H1 (cell line): ENCODE data around the gene LAD1. TPM values are rescaled to one million over a fixed set of nuclear protein-coding genes. Genes with fewer than 3 reads are reported as not detected.

Experiments
- CTCF ChIA-PET: fragments of 300-600 bp; sonication (Branson Sonifier 250); formaldehyde crosslinking; loops from one replicate; lab custom pipeline; 2021; ENCODE audit not compliant: partially characterized antibody; lab: Charles Lee
- POLR2A ChIA-PET: fragments of 300-600 bp; sonication (Branson Sonifier 250); formaldehyde crosslinking; loops from one replicate; lab custom pipeline; 2021; ENCODE audit warnings: inconsistent platforms; ENCODE audit not compliant: partially characterized antibody; lab: Charles Lee
- DNase-seq, 2 experiments: peaks; one replicate each; pipeline versions ENCODE4 v3.0.0 to v3.0.0-alpha.2; 2010 to 2022; ENCODE audit warnings: low spot score in 2 of 2, low read depth in 1 of 2, mixed read lengths in 1 of 2
- FAIRE-seq: peaks from 2 replicates; lab custom pipeline; 2011; peaks lifted over from hg19 to GRCh38; lab: Jason Lieb, UNC
- H2AFZ ChIP-seq: 2 replicates; pipeline ENCODE4 v1.8.1; 2012; ENCODE audit warnings: low read length, inconsistent platforms
- H2AK5ac ChIP-seq: 2 replicates; pipeline ENCODE4 v1.6.1; 2013; ENCODE audit warnings: low read depth, low read length
- H2BK120ac ChIP-seq: replicated peaks from 2 replicates; pipeline ENCODE3; 2013; ENCODE audit warnings: low read depth, low read length, inconsistent platforms
- H2BK12ac ChIP-seq: 2 replicates; pipeline ENCODE4 v1.6.1; 2013; ENCODE audit warnings: low read depth, low read length
- H2BK15ac ChIP-seq: 2 replicates; pipeline ENCODE4 v1.6.1; 2013; ENCODE audit warnings: low read length
- H2BK20ac ChIP-seq: 2 replicates; pipeline ENCODE4 v1.6.1; 2013; ENCODE audit warnings: low read length
- H2BK5ac ChIP-seq: 2 replicates; pipeline ENCODE4 v1.6.1; 2013; ENCODE audit warnings: low read depth, low read length
- H3K14ac ChIP-seq: 2 replicates; pipeline ENCODE4 v1.6.1; 2013; ENCODE audit warnings: inconsistent platforms; ENCODE audit not compliant: insufficient read length
- H3K18ac ChIP-seq: 2 replicates; pipeline ENCODE4 v1.6.1; 2013; ENCODE audit warnings: low read length; ENCODE audit errors: extremely low read depth
- H3K23ac ChIP-seq: 2 replicates; pipeline ENCODE4 v1.6.1; 2013; ENCODE audit warnings: inconsistent platforms; ENCODE audit not compliant: insufficient read length
- H3K23me2 ChIP-seq: 2 replicates; pipeline ENCODE4 v1.6.1; 2013; ENCODE audit warnings: low read depth, low read length
- H3K27ac ChIP-seq: 2 replicates; pipeline ENCODE4 v1.6.1; 2011; ENCODE audit warnings: low read depth, low read length, inconsistent platforms
- H3K27me3 ChIP-seq, 4 experiments: replicated peaks in 1 of 4; 1 replicate in 1 of 4; 2 replicates in 3 of 4; pipeline versions ENCODE4 v1.6.1 to v1.8.1; 2011 to 2013; ENCODE audit warnings: low read length in 3 of 4, mild to moderate bottlenecking in 3 of 4, inconsistent platforms in 2 of 4, mixed read lengths in 2 of 4, moderate library complexity in 1 of 4; ENCODE audit not compliant: control insufficient read depth in 3 of 4, insufficient read depth in 3 of 4; ENCODE audit errors: extremely low read depth in 1 of 4
- H3K36me3 ChIP-seq, 4 experiments: 2 replicates each; pipeline versions ENCODE4 v1.6.1 to v1.8.1; 2011 to 2013; ENCODE audit warnings: mild to moderate bottlenecking in 4 of 4, low read length in 3 of 4, moderate library complexity in 2 of 4, control low read depth in 1 of 4, inconsistent platforms in 1 of 4; ENCODE audit not compliant: insufficient read depth in 4 of 4, control insufficient read depth in 2 of 4
- H3K4ac ChIP-seq: replicated peaks from 2 replicates; pipeline ENCODE3; 2013; ENCODE audit warnings: low read length, low read depth, mixed read lengths, inconsistent platforms; ENCODE audit not compliant: insufficient read length
- H3K4me1 ChIP-seq, 4 experiments: replicated peaks in 1 of 4; 1 replicate in 1 of 4; 2 replicates in 3 of 4; pipeline versions ENCODE4 v1.6.1 to v1.8.1; 2011 to 2013; ENCODE audit warnings: low read length in 3 of 4, inconsistent platforms in 2 of 4, mixed read lengths in 1 of 4; ENCODE audit not compliant: insufficient read depth in 4 of 4, control insufficient read depth in 3 of 4
- H3K4me2 ChIP-seq, 2 experiments: 2 replicates each; pipeline versions ENCODE4 v1.6.1 to v1.8.1; 2011 to 2013; ENCODE audit warnings: low read depth in 2 of 2, low read length in 2 of 2, control low read depth in 1 of 2, inconsistent platforms in 1 of 2, mild to moderate bottlenecking in 1 of 2; ENCODE audit not compliant: insufficient read depth in 1 of 2
- H3K4me3 ChIP-seq, 4 experiments: fragments of 200-600, 300-600 bp in 1 of 4; sonication (generic), shearing (Covaris generic), sonication (Bioruptor Twin) in 1 of 4; 2 replicates each; pipeline versions ENCODE4 v1.5.1 to v1.8.1; 2011 to 2016; ENCODE audit warnings: low read length in 4 of 4, low read depth in 3 of 4, control low read depth in 2 of 4, inconsistent platforms in 2 of 4, mild to moderate bottlenecking in 2 of 4, mixed read lengths in 1 of 4, moderate library complexity in 1 of 4; ENCODE audit not compliant: insufficient read depth in 2 of 4; ENCODE audit errors: extremely low read depth in 1 of 4
- H3K56ac ChIP-seq: replicated peaks from 2 replicates; pipeline ENCODE3; 2013; ENCODE audit warnings: low read depth, mild to moderate bottlenecking, mixed read lengths, low read length, inconsistent platforms; ENCODE audit not compliant: insufficient read length
- H3K79me1 ChIP-seq: 2 replicates; pipeline ENCODE4 v1.6.1; 2013; ENCODE audit warnings: low read depth, low read length, control low read depth
- H3K79me2 ChIP-seq, 2 experiments: 2 replicates each; pipeline versions ENCODE4 v1.6.1 to v1.8.1; 2012 to 2013; ENCODE audit warnings: low read length in 2 of 2, mild to moderate bottlenecking in 2 of 2, inconsistent platforms in 1 of 2; ENCODE audit not compliant: insufficient read depth in 2 of 2, control insufficient read depth in 1 of 2
- H3K9ac ChIP-seq, 4 experiments: replicated peaks in 1 of 4; 1 replicate in 1 of 4; 2 replicates in 3 of 4; pipeline versions ENCODE4 v1.6.1 to v1.8.1; 2011 to 2013; ENCODE audit warnings: low read depth in 3 of 4, low read length in 3 of 4, control low read depth in 2 of 4, mild to moderate bottlenecking in 2 of 4, moderate library complexity in 2 of 4, inconsistent platforms in 1 of 4; ENCODE audit errors: extremely low read depth in 1 of 4
- H3K9me3 ChIP-seq, 2 experiments: 2 replicates each; pipeline versions ENCODE4 v1.6.1 to v1.8.1; 2012 to 2013; ENCODE audit warnings: mild to moderate bottlenecking in 2 of 2, moderate library complexity in 2 of 2, control low read depth in 1 of 2, inconsistent platforms in 1 of 2, low read depth in 1 of 2, low read length in 1 of 2, mixed read lengths in 1 of 2; ENCODE audit not compliant: insufficient read depth in 2 of 2
- H4K20me1 ChIP-seq, 2 experiments: replicated peaks in 1 of 2; 2 replicates each; pipeline versions ENCODE3 to v1.8.1; 2011 to 2013; ENCODE audit warnings: inconsistent platforms in 2 of 2, low read length in 2 of 2, mild to moderate bottlenecking in 1 of 2; ENCODE audit not compliant: insufficient read depth in 2 of 2, control insufficient read depth in 1 of 2
- H4K5ac ChIP-seq: 2 replicates; pipeline ENCODE4 v1.6.1; 2013; ENCODE audit warnings: low read length, low read depth, mixed read lengths, inconsistent platforms; ENCODE audit not compliant: insufficient read length
- H4K8ac ChIP-seq: 2 replicates; pipeline ENCODE4 v1.8.0; 2013; ENCODE audit warnings: mild to moderate bottlenecking, moderate library complexity, low read length, inconsistent platforms; ENCODE audit not compliant: insufficient read depth; ENCODE audit errors: extremely low read depth
- H4K91ac ChIP-seq: replicated peaks from 2 replicates; pipeline ENCODE3; 2013; ENCODE audit warnings: low read length, mixed read lengths, inconsistent platforms; ENCODE audit not compliant: insufficient read length
- BACH1 ChIP-seq: IDR thresholded peaks from 2 replicates; pipeline ENCODE4 v1.6.1; 2012; ENCODE audit warnings: low read length, improper control_type of control experiment
- CHD2 ChIP-seq: IDR thresholded peaks from 2 replicates; pipeline ENCODE4 v1.6.1; 2012; ENCODE audit warnings: low read length, improper control_type of control experiment
- EP300 ChIP-seq, 2 experiments: IDR thresholded peaks; 1 replicate in 1 of 2; 2 replicates in 1 of 2; pipeline ENCODE4 v1.6.1; 2011 to 2012; ENCODE audit warnings: low read depth in 2 of 2, low read length in 2 of 2, mild to moderate bottlenecking in 2 of 2, borderline replicate concordance in 1 of 2, inconsistent platforms in 1 of 2, moderate library complexity in 1 of 2
- FOSL1 ChIP-seq: IDR thresholded peaks from 2 replicates; pipeline ENCODE4 v1.6.1; 2011; ENCODE audit warnings: mild to moderate bottlenecking, low read depth, low read length, moderate library complexity; ENCODE audit not compliant: insufficient read depth
- KDM4A ChIP-seq: IDR thresholded peaks from one replicate; pipeline ENCODE4 v1.7.1; 2012; ENCODE audit warnings: low read depth, mild to moderate bottlenecking, moderate library complexity, low read length, inconsistent platforms; ENCODE audit not compliant: severe bottlenecking
- RBBP5 ChIP-seq: IDR thresholded peaks from 2 replicates; pipeline ENCODE4 v1.7.1; 2012; ENCODE audit warnings: low read depth, mild to moderate bottlenecking, inconsistent platforms, low read length, moderate library complexity, borderline replicate concordance
- SRF ChIP-seq: IDR thresholded peaks from 2 replicates; pipeline ENCODE4 v1.6.1; 2011; ENCODE audit warnings: mild to moderate bottlenecking, low read depth, low read length, moderate library complexity
- WGBS, 2 experiments: shearing (Covaris generic) in 1 of 2; methylation state at CpG; one replicate each; pipeline versions ENCODE4 v1.1.6 to v1.1.7; 2013 to 2015; ENCODE audit warnings: low lambda C conversion rate in 2 of 2, mixed read lengths in 2 of 2, inconsistent platforms in 1 of 2, low coverage in 1 of 2, missing lambda C conversion rate in 1 of 2; ENCODE audit not compliant: insufficient replicate concordance in 2 of 2, insufficient coverage in 1 of 2, insufficient read length in 1 of 2; ENCODE audit errors: extremely low coverage in 1 of 2, missing lambda C conversion rate in 1 of 2; 5-methylcytosine and 5-hydroxymethylcytosine counted together
- polyA plus RNA-seq, 7 experiments: library from polyadenylated mRNA; depleted of rRNA in 3 of 7; stranded (reverse) in 5 of 7; unstranded in 2 of 7; fragments of >200 nt in 5 of 7; fragments of 200-250 nt in 2 of 7; gene quantifications; 1 replicate in 5 of 7; 2 replicates in 1 of 7; 4 replicates in 1 of 7; pipeline versions ENCODE4 v1.2.1 to v1.2.3, GENCODE V29; 2011 to 2013; ENCODE audit warnings: missing spikeins in 2 of 7, mixed read lengths in 2 of 7
- total RNA-seq: library from RNA; stranded (reverse); fragmentation: NEBNext Ultra II Directional; extraction: Animal tissue kit (Norgen Biotek cat#: 25700); gene quantifications from 2 replicates; pipeline ENCODE4 v1.2.1, GENCODE V29; 2021
- TF ChIP-seq, protein P1 (sequence below): IDR thresholded peaks from 2 replicates; pipeline ENCODE4 v1.6.1; 2011; ENCODE audit warnings: low read length, improper control_type of control experiment
- TF ChIP-seq, protein P2 (sequence below): IDR thresholded peaks from 2 replicates; pipeline ENCODE4 v1.6.1; 2012; ENCODE audit warnings: inconsistent platforms
- TF ChIP-seq, protein P3 (sequence below): IDR thresholded peaks from 2 replicates; pipeline ENCODE4 v1.6.1; 2012; ENCODE audit warnings: low read length, inconsistent platforms

The LAD1 gene
- total and polyA plus RNA-seq, 2 of the 8 experiments (the other 6 are each of a cell fraction or from before 2014, with no cell fraction given): 9.3 to 32.8 TPM

DNA sequence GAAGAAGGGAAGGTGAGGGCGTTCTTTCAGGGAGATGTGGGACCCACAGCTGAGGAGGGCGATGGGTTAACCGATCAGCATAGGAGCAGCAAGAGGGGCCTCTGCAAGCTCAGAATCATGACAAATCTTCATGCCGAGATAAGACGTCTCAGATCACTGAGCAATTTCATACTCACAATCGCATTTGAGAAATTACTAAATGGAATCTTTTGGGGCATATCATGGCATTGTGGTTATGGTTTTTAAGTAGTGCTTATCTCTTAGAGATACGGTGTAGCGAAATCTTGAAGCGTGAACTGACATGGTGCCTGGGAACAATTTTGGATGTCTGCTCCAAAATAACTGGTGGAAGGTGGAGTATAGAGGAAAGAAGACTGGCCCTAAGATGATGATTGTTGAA is 27.8 kb downstream of the LAD1 start:
- Histone ChIP-seq H3K27ac (no peak overlapping the region), H3K4me1 (peaks cover 9 to 23% (median 19%) of the 10 kb centered on the region in 4 experiments), H3K36me3 (no peaks in the 10 kb centered on the region), H4K20me1 (no peaks in the 10 kb centered on the region), H2BK12ac (no peak overlapping the region), H3K23ac (no peak overlapping the region), H2BK20ac (no peak overlapping the region), H3K9ac (no peak overlapping the region), H2BK15ac (no peak overlapping the region), H3K23me2 (0 out of 2 replicates have a peak, but pooled peaks cover 2% of the 10 kb centered on the region), H3K27me3 (no peaks in the 10 kb centered on the region), H4K91ac (no peak overlapping the region), H3K14ac (no peak overlapping the region), H2BK5ac (no peak overlapping the region), H3K18ac (no peak overlapping the region), H3K4me3 (no peak overlapping the region), H3K4ac (no peak overlapping the region), H3K4me2 (no peak overlapping the region), H2AK5ac (no peak overlapping the region), H3K56ac (no peak overlapping the region), H2AFZ (no peak overlapping the region), H3K79me2 (no peaks in the 10 kb centered on the region), H4K5ac (no peak overlapping the region), H3K79me1 (no peaks in the 10 kb centered on the region; the same call in 1 of the 2 replicates), H4K8ac (no peak overlapping the region), H3K9me3 (no peaks in the 10 kb centered on the region), H2BK120ac (no peak overlapping the region)
- CTCF ChIA-PET: interaction anchor here (0.6 to 17.6 kb wide), 9 partner anchors 10 to 141 kb away, joined by 3 to 371 read pairs (median 6); partner anchors contain the start of gene LAD1
- FAIRE-seq (no peak), DNase-seq (no peak)
- POLR2A ChIA-PET: interaction anchor here (0.9 to 6.5 kb wide), 4 partner anchors 10 to 17 kb away, joined by 3 to 49 read pairs (median 5); no protein-coding TSS in a partner anchor
- 84% methylated on average over 9 of the region's 9 CpGs; no CpG with 5 or more reads in 1 of the 2 experiments for WGBS, 2 experiments
- TF ChIP-seq, protein P1, sequence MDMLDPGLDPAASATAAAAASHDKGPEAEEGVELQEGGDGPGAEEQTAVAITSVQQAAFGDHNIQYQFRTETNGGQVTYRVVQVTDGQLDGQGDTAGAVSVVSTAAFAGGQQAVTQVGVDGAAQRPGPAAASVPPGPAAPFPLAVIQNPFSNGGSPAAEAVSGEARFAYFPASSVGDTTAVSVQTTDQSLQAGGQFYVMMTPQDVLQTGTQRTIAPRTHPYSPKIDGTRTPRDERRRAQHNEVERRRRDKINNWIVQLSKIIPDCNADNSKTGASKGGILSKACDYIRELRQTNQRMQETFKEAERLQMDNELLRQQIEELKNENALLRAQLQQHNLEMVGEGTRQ: no peak
- TF ChIP-seq RBBP5 (no peak), EP300 (IDR thresholded peaks at IDR 0.05; ENCODE audit: borderline replicate concordance in 1 of 2, low read depth in 2 of 2, low read length in 2 of 2) (no peak), FOSL1 (no peak), CHD2 (no peak), SRF (no peak), KDM4A (no peak), BACH1 (no peak)
- TF ChIP-seq, protein P2, sequence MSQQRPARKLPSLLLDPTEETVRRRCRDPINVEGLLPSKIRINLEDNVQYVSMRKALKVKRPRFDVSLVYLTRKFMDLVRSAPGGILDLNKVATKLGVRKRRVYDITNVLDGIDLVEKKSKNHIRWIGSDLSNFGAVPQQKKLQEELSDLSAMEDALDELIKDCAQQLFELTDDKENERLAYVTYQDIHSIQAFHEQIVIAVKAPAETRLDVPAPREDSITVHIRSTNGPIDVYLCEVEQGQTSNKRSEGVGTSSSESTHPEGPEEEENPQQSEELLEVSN: no peak
- TF ChIP-seq, protein P3, sequence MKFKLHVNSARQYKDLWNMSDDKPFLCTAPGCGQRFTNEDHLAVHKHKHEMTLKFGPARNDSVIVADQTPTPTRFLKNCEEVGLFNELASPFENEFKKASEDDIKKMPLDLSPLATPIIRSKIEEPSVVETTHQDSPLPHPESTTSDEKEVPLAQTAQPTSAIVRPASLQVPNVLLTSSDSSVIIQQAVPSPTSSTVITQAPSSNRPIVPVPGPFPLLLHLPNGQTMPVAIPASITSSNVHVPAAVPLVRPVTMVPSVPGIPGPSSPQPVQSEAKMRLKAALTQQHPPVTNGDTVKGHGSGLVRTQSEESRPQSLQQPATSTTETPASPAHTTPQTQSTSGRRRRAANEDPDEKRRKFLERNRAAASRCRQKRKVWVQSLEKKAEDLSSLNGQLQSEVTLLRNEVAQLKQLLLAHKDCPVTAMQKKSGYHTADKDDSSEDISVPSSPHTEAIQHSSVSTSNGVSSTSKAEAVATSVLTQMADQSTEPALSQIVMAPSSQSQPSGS: no peak
